A549 treated with DMSO at 1 μM for 4 hours (cell line): ENCODE data around the gene FKBP10. TPM values are rescaled to one million over a fixed set of nuclear protein-coding genes. Genes with fewer than 3 reads are reported as not detected.

ENCODE experiments used
- total RNA-seq: library from RNA; stranded (reverse); fragments of 200-300 nt; extraction: Qiagen RNA extraction; gene quantifications from 5 replicates; pipeline ENCODE4 v1.2.3, GENCODE V29; 2022; ENCODE audit warnings: low read depth

The FKBP10 gene, protein sequence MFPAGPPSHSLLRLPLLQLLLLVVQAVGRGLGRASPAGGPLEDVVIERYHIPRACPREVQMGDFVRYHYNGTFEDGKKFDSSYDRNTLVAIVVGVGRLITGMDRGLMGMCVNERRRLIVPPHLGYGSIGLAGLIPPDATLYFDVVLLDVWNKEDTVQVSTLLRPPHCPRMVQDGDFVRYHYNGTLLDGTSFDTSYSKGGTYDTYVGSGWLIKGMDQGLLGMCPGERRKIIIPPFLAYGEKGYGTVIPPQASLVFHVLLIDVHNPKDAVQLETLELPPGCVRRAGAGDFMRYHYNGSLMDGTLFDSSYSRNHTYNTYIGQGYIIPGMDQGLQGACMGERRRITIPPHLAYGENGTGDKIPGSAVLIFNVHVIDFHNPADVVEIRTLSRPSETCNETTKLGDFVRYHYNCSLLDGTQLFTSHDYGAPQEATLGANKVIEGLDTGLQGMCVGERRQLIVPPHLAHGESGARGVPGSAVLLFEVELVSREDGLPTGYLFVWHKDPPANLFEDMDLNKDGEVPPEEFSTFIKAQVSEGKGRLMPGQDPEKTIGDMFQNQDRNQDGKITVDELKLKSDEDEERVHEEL
- 95.7 to 118 TPM (median 108 TPM) in 5 replicates for total RNA-seq

GRCh38 chr17:41812381-41813151 is at the start of gene FKBP10:
Gene FKBP10 (plus strand): TSS chr17:41813004. CDS start chr17:41813035, 31 bp downstream.

DNA sequence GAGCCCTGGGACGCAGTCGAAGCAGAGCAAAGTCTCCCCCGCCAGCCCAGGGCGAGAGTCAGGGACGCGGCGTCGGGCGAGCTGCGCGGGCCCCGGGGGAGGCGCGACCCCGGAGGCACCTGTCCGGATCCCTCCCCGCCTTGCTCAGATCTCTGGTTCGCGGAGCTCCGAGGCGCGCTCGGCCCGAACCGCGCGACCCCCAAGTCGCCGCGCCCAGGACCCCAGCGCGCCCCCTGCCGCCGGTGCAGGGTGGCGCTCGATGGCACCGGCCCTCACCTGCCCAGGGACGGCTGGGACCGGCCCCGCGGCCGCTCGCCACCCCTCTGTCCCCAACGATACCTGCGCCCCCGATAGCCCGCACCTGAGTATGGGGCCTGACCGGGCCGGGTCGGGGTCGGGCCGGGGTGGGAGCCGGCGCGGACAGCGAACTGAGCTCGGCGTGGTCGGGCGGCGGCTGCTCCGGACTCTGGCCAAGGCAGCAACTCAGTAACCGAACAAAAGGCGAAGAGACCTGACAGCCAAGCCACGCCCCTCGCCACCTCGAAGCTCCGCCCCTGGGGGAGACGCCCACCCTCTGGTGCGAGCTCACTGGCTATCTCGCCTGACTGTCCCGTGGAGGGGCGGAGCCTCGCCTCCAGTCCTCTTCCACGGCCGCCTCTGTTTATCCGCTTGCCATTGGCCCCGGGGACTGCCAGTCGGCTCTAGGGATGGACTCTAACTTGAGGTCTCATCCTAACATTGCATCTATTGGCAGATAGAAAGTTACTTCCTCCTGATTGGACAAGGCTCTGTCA is 26.4 kb upstream of the FKBP10 start, which contains the start of gene JUP:
JUP (minus strand) TSS at position 485 of the 794 bp plus-strand sequence. CDS start 14,857 bp downstream, outside the sequence.

GRCh38 chr17:41811549-41812380 is 1.0 kb upstream of the FKBP10 start, which contains the start of gene P3H4:
Gene P3H4 (minus strand): TSS chr17:41811949. CDS start chr17:41811915, 34 bp downstream.

GRCh38 chr17:41835800-41836549 is 23.2 kb downstream of the FKBP10 start, which contains the start of gene NT5C3B:
Gene NT5C3B (minus strand): TSS chr17:41836232. CDS start chr17:41836193, 39 bp downstream.

DNA sequence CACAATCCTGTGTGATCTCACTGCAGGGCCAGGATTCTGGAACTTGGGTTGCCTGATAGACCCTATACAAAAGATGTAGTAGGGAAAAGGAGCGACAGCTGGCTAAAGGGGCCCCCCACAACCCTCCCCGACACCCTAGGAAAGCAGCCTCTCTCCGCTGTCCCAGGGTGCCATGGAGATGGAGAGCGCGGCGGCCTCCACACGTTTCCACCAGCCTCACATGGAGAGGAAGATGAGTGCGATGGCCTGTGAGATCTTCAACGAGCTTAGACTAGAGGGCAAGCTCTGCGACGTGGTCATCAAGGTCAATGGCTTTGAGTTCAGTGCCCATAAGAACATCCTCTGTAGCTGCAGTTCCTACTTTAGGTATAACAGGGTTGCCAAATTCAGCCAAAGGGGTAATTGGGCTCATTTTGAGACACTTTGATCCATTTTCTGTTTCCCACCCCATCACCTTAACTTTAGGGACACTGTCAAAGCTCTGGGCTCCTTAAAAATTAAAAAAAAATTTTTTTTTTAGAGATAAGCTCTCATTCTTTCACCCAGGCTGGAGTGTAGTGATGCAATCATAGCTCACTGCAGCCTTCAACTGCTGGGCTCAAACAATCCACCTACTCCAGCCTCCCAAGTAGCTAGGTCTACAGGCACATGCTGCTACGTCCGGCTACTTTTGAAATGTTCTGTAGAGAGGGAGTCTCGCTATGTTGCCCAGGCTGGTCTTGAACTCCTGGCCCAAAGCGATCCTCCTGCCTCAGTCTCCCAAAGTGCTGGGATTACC is 25.1 kb downstream of the FKBP10 start, which contains the start of gene KLHL10:
KLHL10 (plus strand) TSS at position 65 of the 778 bp plus-strand sequence; CDS start at position 173, 108 bp downstream.

DNA sequence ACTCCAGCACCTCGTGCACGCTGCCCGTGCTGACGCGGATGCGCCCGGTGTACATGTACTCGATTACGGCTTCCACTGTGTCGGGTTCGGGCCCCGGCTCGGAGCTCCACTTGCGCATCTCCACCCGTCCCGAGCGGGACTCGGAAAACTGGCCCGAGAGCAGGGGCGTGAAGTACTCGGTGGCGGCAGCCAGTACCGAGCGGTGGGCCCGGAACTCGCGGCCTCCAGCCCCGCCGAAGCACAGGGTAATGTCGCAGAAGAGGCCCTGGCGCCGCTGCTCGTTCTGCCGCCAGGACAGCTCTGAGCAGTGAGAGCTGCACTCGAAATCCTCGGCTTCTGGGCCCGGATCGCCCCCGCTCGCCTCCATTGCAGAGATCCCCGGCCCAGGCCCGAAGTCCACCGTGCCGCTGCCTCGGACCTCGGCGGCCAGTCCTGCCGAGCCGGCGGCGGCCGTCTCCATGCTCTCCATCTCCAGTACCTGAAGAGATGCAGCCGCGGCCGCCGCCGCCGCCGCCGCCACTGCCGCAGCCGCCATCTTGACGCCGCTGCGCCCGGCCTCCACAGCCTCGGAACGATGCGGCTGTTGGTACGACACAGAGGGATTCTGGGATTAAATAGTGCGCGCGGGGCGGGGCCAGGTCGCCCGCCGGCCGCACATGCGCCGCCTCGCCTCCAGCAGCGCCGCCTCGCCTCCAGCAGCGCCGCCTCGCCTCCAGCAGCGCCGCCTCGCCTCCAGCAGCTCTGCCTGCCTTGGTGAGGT is 52.2 kb downstream of the FKBP10 start, which contains the start of gene KLHL11:
KLHL11 (minus strand) TSS at position 588 of the 760 bp plus-strand sequence; CDS start at position 535, 53 bp downstream.

Other genes with a start within 250 kb of the FKBP10 start
- gene KRT9, start 240.9 kb upstream of the FKBP10 start, total RNA-seq = not detected in 5 replicates
- gene KRT14, start 226.1 kb upstream of the FKBP10 start, total RNA-seq = 0.08 to 0.36 TPM (median 0.15 TPM) in 4 of 5 replicates, not detected in the other
- 0.27 to 0.88 TPM (median 0.77 TPM) in 5 replicates for gene KRT16, start 200.2 kb upstream of the FKBP10 start, total RNA-seq
- gene KRT17, start 188.4 kb upstream of the FKBP10 start, total RNA-seq = 0.81 to 1.3 TPM (median 0.97 TPM) in 5 replicates
- gene EIF1, start 124.1 kb upstream of the FKBP10 start, total RNA-seq = 1,132 to 1,691 TPM (median 1,434 TPM) in 5 replicates
- 0.23 to 0.57 TPM (median 0.26 TPM) in 3 of 5 replicates, not detected in the others for gene GAST, start 100.7 kb upstream of the FKBP10 start, total RNA-seq
- gene HAP1, start 78.4 kb upstream of the FKBP10 start, total RNA-seq = 1.1 to 2.1 TPM (median 1.7 TPM) in 5 replicates
- gene JUP, start 26.3 kb upstream of the FKBP10 start, total RNA-seq = 90.4 to 127 TPM (median 110 TPM) in 5 replicates
- 35.3 to 39.9 TPM (median 36.1 TPM) in 5 replicates for gene P3H4, start 1.1 kb upstream of the FKBP10 start, total RNA-seq
- gene NT5C3B, start 23.2 kb downstream of the FKBP10 start, total RNA-seq = 104 to 117 TPM (median 110 TPM) in 5 replicates
- 0.05 to 0.22 TPM (median 0.10 TPM) in 5 replicates for gene KLHL10, start 24.8 kb downstream of the FKBP10 start, total RNA-seq
- gene KLHL11, start 52.4 kb downstream of the FKBP10 start, total RNA-seq = 3.3 to 5.4 TPM (median 4.7 TPM) in 5 replicates
- gene ACLY, start 105.9 kb downstream of the FKBP10 start, total RNA-seq = 286 to 343 TPM (median 313 TPM) in 5 replicates
- gene ODAD4, start 117.6 kb downstream of the FKBP10 start, total RNA-seq = 1.1 to 1.7 TPM (median 1.4 TPM) in 5 replicates
- 63.1 to 79.7 TPM (median 74.2 TPM) in 5 replicates for gene CNP, start 153.8 kb downstream of the FKBP10 start, total RNA-seq
- gene DNAJC7, start 204.4 kb downstream of the FKBP10 start, total RNA-seq = 106 to 129 TPM (median 121 TPM) in 5 replicates
- 44.0 to 50.4 TPM (median 47.4 TPM) in 5 replicates for gene NKIRAS2, start 207.1 kb downstream of the FKBP10 start, total RNA-seq
- gene C17orf113, start 237.6 kb downstream of the FKBP10 start, total RNA-seq = 0.52 to 0.77 TPM (median 0.63 TPM) in 5 replicates